ENCODE measurements around the gene ENTR1. TPM values are rescaled to one million over a fixed set of nuclear protein-coding genes. Genes with fewer than 3 reads are reported as not detected.

Gene ENTR1
- total and polyA plus RNA-seq, 2 of the 4 experiments (the other 2 are of a cell fraction), result 14.5 to 37.3 TPM

DNA sequence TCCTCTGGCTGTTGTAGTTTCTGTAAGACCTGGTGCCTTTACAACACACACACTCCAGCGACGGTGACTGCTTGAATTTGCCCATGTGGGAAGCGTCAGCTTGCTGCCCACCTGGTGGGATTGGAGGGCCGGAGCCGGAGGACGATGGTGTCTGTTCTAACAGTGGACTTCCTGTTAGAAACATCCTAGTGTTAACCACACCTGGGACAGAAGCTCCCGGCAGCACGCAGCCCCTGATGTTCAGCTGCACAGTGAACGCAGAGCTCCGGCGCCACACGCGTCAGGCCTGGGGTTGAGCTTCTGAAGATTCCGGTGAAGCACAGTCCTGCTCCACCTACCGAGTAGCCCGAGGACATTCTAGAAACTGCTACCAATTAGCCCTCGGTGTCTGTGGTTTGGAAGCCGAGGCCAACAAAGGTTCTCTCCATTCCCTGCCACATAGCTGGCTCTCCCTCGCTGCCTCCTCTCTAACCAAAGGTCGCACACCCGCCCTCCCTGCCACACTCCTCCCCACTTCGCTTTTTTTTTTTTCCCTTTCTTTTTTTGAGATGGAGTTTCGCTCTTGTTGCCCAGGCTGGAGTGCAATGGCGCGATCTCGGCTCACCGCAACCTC lies 14.4 kb upstream of the ENTR1 start:
- Histone ChIP-seq H3K79me1 (ENCODE audit: low read depth in 1 of 2, low read length in 2 of 2) (no peaks in the 10 kb centered on the region; a peak in 1 of 4 replicates), H2BK20ac (ENCODE audit: low read depth, low read length) (no peak overlapping the region), H4K20me1 (ENCODE audit: insufficient read depth, low read length) (peaks cover 6% of the 10 kb centered on the region; the same call in 1 of the 2 replicates), H3K14ac (replicated peaks; ENCODE audit: low read depth, low read length) (no peak overlapping the region), H3K27ac (ENCODE audit: insufficient read depth, low read length) (no peak overlapping the region), H4K91ac (ENCODE audit: insufficient read depth, low read depth, low read length) (no peak overlapping the region), H2BK120ac (ENCODE audit: low read depth, low read length) (no peak overlapping the region), H3K4me3 (ENCODE audit: insufficient read depth, low read depth, low read length) (no peak overlapping the region), H3K9me1 (ENCODE audit: insufficient read depth, low read length) (no peaks in the 10 kb centered on the region), H2BK15ac (ENCODE audit: low read depth, low read length) (no peak overlapping the region), H3K18ac (ENCODE audit: low read depth, low read length) (no peak overlapping the region), H3K4me2 (ENCODE audit: low read depth, low read length) (no peak overlapping the region), H3K9ac (ENCODE audit: low read depth, low read length) (no peak overlapping the region), H2AK9ac (replicated peaks; ENCODE audit: low read depth, low read length, poor library complexity) (no peak overlapping the region), H4K8ac (ENCODE audit: low read depth in 2 of 2, low read length in 2 of 2) (no peak overlapping the region), H3K36me3 (ENCODE audit: control insufficient read depth, insufficient read depth, low read length) (peaks cover 59% of the 10 kb centered on the region), H2AFZ (replicated peaks; ENCODE audit: low read length, poor library complexity) (no peak overlapping the region), H4K5ac (ENCODE audit: low read depth, low read length) (no peak overlapping the region), H3K4me1 (ENCODE audit: control insufficient read depth, insufficient read depth, low read length) (no peaks in the 10 kb centered on the region), H2AK5ac (ENCODE audit: low read depth, low read length) (no peak overlapping the region), H3K23ac (ENCODE audit: low read depth, low read length) (no peak overlapping the region), H2BK5ac (ENCODE audit: low read depth, low read length, poor library complexity, severe bottlenecking) (no peak overlapping the region), H3K4ac (ENCODE audit: low read depth, low read length) (no peak overlapping the region), H3K9me3 (ENCODE audit: control insufficient read depth, insufficient read depth, low read length) (no peaks in the 10 kb centered on the region), H3K56ac (ENCODE audit: extremely low read depth, insufficient read depth, low read length) (no peak overlapping the region), H3K27me3 (ENCODE audit: control insufficient read depth, insufficient read depth, low read length) (no peaks in the 10 kb centered on the region)
- 96% methylated on average over 14 of the region's 27 CpGs; no CpG with 5 or more reads in 1 of the 2 experiments for WGBS, 2 experiments (ENCODE audit: extremely low coverage in 2 of 2, insufficient read length in 1 of 2)
- CTCF ChIA-PET, result interaction anchor here (1.3 kb wide), 1 partner anchor 15 kb away, joined by 3 read pairs; no protein-coding TSS in a partner anchor
- in situ Hi-C loops (cut with MboI; ENCODE audit: low sequenced_read_pairs) (no loop called here), intact Hi-C loops (cut with micrococcal nuclease) (no loop called here), dilution Hi-C loops (cut with HindIII; ENCODE audit: low sequenced_read_pairs, unreplicated experiment) (no loop called here)
- TF ChIP-seq, protein P1, sequence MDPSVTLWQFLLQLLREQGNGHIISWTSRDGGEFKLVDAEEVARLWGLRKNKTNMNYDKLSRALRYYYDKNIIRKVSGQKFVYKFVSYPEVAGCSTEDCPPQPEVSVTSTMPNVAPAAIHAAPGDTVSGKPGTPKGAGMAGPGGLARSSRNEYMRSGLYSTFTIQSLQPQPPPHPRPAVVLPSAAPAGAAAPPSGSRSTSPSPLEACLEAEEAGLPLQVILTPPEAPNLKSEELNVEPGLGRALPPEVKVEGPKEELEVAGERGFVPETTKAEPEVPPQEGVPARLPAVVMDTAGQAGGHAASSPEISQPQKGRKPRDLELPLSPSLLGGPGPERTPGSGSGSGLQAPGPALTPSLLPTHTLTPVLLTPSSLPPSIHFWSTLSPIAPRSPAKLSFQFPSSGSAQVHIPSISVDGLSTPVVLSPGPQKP (IDR thresholded peaks at IDR 0.05; ENCODE audit: borderline replicate concordance, low read depth, low read length), result no peak
- TF ChIP-seq FOS (IDR thresholded peaks at IDR 0.05; ENCODE audit: low read depth, low read length) (no peak), RAD21 (IDR thresholded peaks at IDR 0.05; ENCODE audit: low read length) (no peak), BHLHE40 (IDR thresholded peaks at IDR 0.05; ENCODE audit: low read depth, low read length) (no peak), MAZ (IDR thresholded peaks at IDR 0.05; ENCODE audit: borderline replicate concordance, low read depth, low read length) (no peak), SMC3 (IDR thresholded peaks at IDR 0.05; ENCODE audit: low read depth, low read length) (no peak), CHD1 (IDR thresholded peaks at IDR 0.05; ENCODE audit: low read depth, low read length) (no peak)
- TF ChIP-seq, protein P2, sequence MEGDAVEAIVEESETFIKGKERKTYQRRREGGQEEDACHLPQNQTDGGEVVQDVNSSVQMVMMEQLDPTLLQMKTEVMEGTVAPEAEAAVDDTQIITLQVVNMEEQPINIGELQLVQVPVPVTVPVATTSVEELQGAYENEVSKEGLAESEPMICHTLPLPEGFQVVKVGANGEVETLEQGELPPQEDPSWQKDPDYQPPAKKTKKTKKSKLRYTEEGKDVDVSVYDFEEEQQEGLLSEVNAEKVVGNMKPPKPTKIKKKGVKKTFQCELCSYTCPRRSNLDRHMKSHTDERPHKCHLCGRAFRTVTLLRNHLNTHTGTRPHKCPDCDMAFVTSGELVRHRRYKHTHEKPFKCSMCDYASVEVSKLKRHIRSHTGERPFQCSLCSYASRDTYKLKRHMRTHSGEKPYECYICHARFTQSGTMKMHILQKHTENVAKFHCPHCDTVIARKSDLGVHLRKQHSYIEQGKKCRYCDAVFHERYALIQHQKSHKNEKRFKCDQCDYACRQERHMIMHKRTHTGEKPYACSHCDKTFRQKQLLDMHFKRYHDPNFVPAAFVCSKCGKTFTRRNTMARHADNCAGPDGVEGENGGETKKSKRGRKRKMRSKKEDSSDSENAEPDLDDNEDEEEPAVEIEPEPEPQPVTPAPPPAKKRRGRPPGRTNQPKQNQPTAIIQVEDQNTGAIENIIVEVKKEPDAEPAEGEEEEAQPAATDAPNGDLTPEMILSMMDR (conservative IDR thresholded peaks at IDR 0.05; ENCODE audit: low read depth, low read length), result no peak
- BruUV-seq (replicated peaks), result no TSS peak
- POLR2A ChIA-PET (ENCODE audit: unreplicated experiment), result no interaction called here
- ATAC-seq (ENCODE audit: low read depth) (no peak), DNase-seq (no peak)

All from IMR-90 (cell line).